IMR-90 (cell line): ENCODE data around the gene ELOA. TPM values are rescaled to one million over a fixed set of nuclear protein-coding genes. Genes with fewer than 3 reads are reported as not detected.
A peak's percentile ranks its signal among the peaks of the same experiment; 100 is the strongest.

Experiments
- ATAC-seq: fragments of 200-7000 bp; cut with Tn5 transposase; 2 replicates; pipeline ENCODE4 v1.9.1; 2020; ENCODE audit warnings: low read depth, mild to moderate bottlenecking, moderate library complexity
- BruUV-seq: library from RNA; stranded (reverse); fragments of 400-500 nt; replicated peaks from 2 replicates; lab custom pipeline; 2021; lab: Mats Ljungman, UMichigan
- CTCF ChIA-PET: fragments of 300-600 bp; formaldehyde crosslinking; extraction: SDS; loops from one replicate; lab custom pipeline; 2021; ENCODE audit warnings: antibody characterized with exemption; lab: Yijun Ruan, JAX
- POLR2A ChIA-PET: fragments of 300-600 bp; sonication (Branson Sonifier 250); formaldehyde crosslinking; loops from one replicate; lab custom pipeline; 2022; ENCODE audit warnings: antibody characterized with exemption; ENCODE audit not compliant: unreplicated experiment; lab: Charles Lee
- DNase-seq: peaks from one replicate; pipeline ENCODE4 v3.0.0; 2013
- H2AFZ ChIP-seq: replicated peaks from 2 replicates; pipeline ENCODE3; 2013; ENCODE audit warnings: low read length, mild to moderate bottlenecking; ENCODE audit not compliant: poor library complexity
- H2AK5ac ChIP-seq: 2 replicates; pipeline ENCODE4 v1.6.1; 2013; ENCODE audit warnings: low read depth, low read length, inconsistent platforms
- H2AK9ac ChIP-seq: replicated peaks from 2 replicates; pipeline ENCODE3; 2013; ENCODE audit warnings: mild to moderate bottlenecking, low read depth, low read length, moderate library complexity; ENCODE audit not compliant: poor library complexity
- H2BK120ac ChIP-seq: 2 replicates; pipeline ENCODE4 v1.6.1; 2013; ENCODE audit warnings: low read depth, low read length, inconsistent platforms
- H2BK15ac ChIP-seq: 3 replicates; pipeline ENCODE4 v1.6.1; 2013; ENCODE audit warnings: low read depth, low read length, inconsistent platforms
- H2BK20ac ChIP-seq: 2 replicates; pipeline ENCODE4 v1.6.1; 2013; ENCODE audit warnings: low read depth, mild to moderate bottlenecking, inconsistent platforms, low read length, moderate library complexity
- H2BK5ac ChIP-seq: 2 replicates; pipeline ENCODE4 v1.6.1; 2013; ENCODE audit warnings: mild to moderate bottlenecking, low read depth, low read length, inconsistent platforms; ENCODE audit not compliant: poor library complexity, severe bottlenecking
- H3K14ac ChIP-seq: replicated peaks from 2 replicates; pipeline ENCODE4 v1.6.1; 2013; ENCODE audit warnings: low read depth, low read length, inconsistent platforms
- H3K18ac ChIP-seq: 2 replicates; pipeline ENCODE4 v1.6.1; 2013; ENCODE audit warnings: low read depth, low read length, control low read depth
- H3K23ac ChIP-seq: 2 replicates; pipeline ENCODE4 v1.6.1; 2013; ENCODE audit warnings: low read depth, low read length, inconsistent platforms
- H3K27ac ChIP-seq: 2 replicates; pipeline ENCODE4 v1.5.1; 2013; ENCODE audit warnings: mild to moderate bottlenecking, control low read depth, low read length; ENCODE audit not compliant: insufficient read depth
- H3K27me3 ChIP-seq: 2 replicates; pipeline ENCODE4 v1.6.1; 2013; ENCODE audit warnings: low read length; ENCODE audit not compliant: control insufficient read depth, insufficient read depth
- H3K36me3 ChIP-seq: 2 replicates; pipeline ENCODE4 v1.6.1; 2013; ENCODE audit warnings: low read length, mixed read lengths; ENCODE audit not compliant: control insufficient read depth, insufficient read depth
- H3K4ac ChIP-seq: 2 replicates; pipeline ENCODE4 v1.6.1; 2013; ENCODE audit warnings: low read depth, low read length, inconsistent platforms
- H3K4me1 ChIP-seq: 2 replicates; pipeline ENCODE4 v1.6.1; 2013; ENCODE audit warnings: low read length, mixed read lengths; ENCODE audit not compliant: control insufficient read depth, insufficient read depth
- H3K4me2 ChIP-seq: 2 replicates; pipeline ENCODE4 v1.6.1; 2013; ENCODE audit warnings: low read depth, mild to moderate bottlenecking, control low read depth, low read length, moderate library complexity
- H3K4me3 ChIP-seq: 2 replicates; pipeline ENCODE4 v1.5.1; 2013; ENCODE audit warnings: low read depth, mild to moderate bottlenecking, control low read depth, low read length, moderate library complexity; ENCODE audit not compliant: insufficient read depth
- H3K56ac ChIP-seq: 2 replicates; pipeline ENCODE4 v1.6.1; 2013; ENCODE audit warnings: low read length, inconsistent platforms; ENCODE audit not compliant: insufficient read depth; ENCODE audit errors: extremely low read depth
- H3K79me1 ChIP-seq, 2 experiments: 2 replicates each; pipeline ENCODE4 v1.6.1; 2013; ENCODE audit warnings: low read length in 2 of 2, inconsistent platforms in 1 of 2, low read depth in 1 of 2
- H3K9ac ChIP-seq: 2 replicates; pipeline ENCODE4 v1.6.1; 2013; ENCODE audit warnings: low read depth, low read length, control low read depth
- H3K9me1 ChIP-seq: 2 replicates; pipeline ENCODE4 v1.6.1; 2013; ENCODE audit warnings: low read length, inconsistent platforms; ENCODE audit not compliant: insufficient read depth
- H3K9me3 ChIP-seq: 2 replicates; pipeline ENCODE4 v1.6.1; 2013; ENCODE audit warnings: low read length; ENCODE audit not compliant: control insufficient read depth, insufficient read depth
- H4K20me1 ChIP-seq: 2 replicates; pipeline ENCODE4 v1.6.1; 2013; ENCODE audit warnings: low read length, inconsistent platforms; ENCODE audit not compliant: insufficient read depth
- H4K5ac ChIP-seq: 2 replicates; pipeline ENCODE4 v1.6.1; 2013; ENCODE audit warnings: mild to moderate bottlenecking, low read depth, low read length, control low read depth
- H4K8ac ChIP-seq, 2 experiments: 2 replicates each; pipeline ENCODE4 v1.6.1; 2013; ENCODE audit warnings: low read depth in 2 of 2, low read length in 2 of 2, control low read depth in 1 of 2, inconsistent platforms in 1 of 2
- H4K91ac ChIP-seq: 2 replicates; pipeline ENCODE4 v1.6.1; 2013; ENCODE audit warnings: low read depth, low read length, inconsistent platforms; ENCODE audit not compliant: insufficient read depth
- CEBPB ChIP-seq: IDR thresholded peaks from 2 replicates; pipeline ENCODE4 v1.6.1; 2012; ENCODE audit warnings: low read depth, low read length, improper control_type of control experiment
- CTCF ChIP-seq: conservative IDR thresholded peaks from 2 replicates; pipeline ENCODE4 v1.5.1; 2012; ENCODE audit warnings: mild to moderate bottlenecking, low read depth, low read length, improper control_type of control experiment
- ELK1 ChIP-seq: fragments of 150-350 bp; IDR thresholded peaks from 2 replicates; pipeline ENCODE4 v1.6.1; 2016; ENCODE audit warnings: low read depth, mild to moderate bottlenecking, low read length, moderate library complexity, borderline replicate concordance
- NFE2L2 ChIP-seq: fragments of 150-350 bp; IDR thresholded peaks from 2 replicates; pipeline ENCODE4 v1.6.1; 2016; ENCODE audit warnings: low read depth, mild to moderate bottlenecking, low read length
- POLR2A ChIP-seq: IDR thresholded peaks from 2 replicates; pipeline ENCODE4 v1.6.1; 2012; ENCODE audit warnings: mild to moderate bottlenecking, low read depth, low read length
- RAD21 ChIP-seq: IDR thresholded peaks from 2 replicates; pipeline ENCODE4 v1.6.1; 2012; ENCODE audit warnings: low read length, improper control_type of control experiment
- RFX5 ChIP-seq: IDR thresholded peaks from 2 replicates; pipeline ENCODE4 v1.8.0; 2012; ENCODE audit warnings: low read depth, mild to moderate bottlenecking, low read length, moderate library complexity
- SMC3 ChIP-seq: fragments of 150-350 bp; IDR thresholded peaks from 2 replicates; pipeline ENCODE4 v1.6.1; 2016; ENCODE audit warnings: low read depth, mild to moderate bottlenecking, antibody characterized with exemption, low read length, moderate library complexity
- USF2 ChIP-seq: fragments of 150-350 bp; IDR thresholded peaks from 2 replicates; pipeline ENCODE4 v1.6.1; 2017; ENCODE audit warnings: mild to moderate bottlenecking, antibody characterized with exemption, low read length, low read depth
- WGBS, 2 experiments: methylation state at CpG; one replicate each; pipeline versions ENCODE4 v1.1.5 to v1.1.7; 2013; ENCODE audit warnings: missing lambda C conversion rate in 2 of 2; ENCODE audit not compliant: insufficient read length in 1 of 2; ENCODE audit errors: extremely low coverage in 2 of 2; 5-methylcytosine and 5-hydroxymethylcytosine counted together
- dilution Hi-C: fragments of 300-500 bp; cut with HindIII; formaldehyde crosslinking; loops from one replicate; pipeline ENCODE4 v1.14.3; 2018; ENCODE audit warnings: low sequenced_read_pairs; ENCODE audit not compliant: unreplicated experiment
- in situ Hi-C: fragments of 300-500 bp; cut with MboI; formaldehyde crosslinking; loops from 3 replicates; pipeline ENCODE4 v1.14.3; 2019; ENCODE audit warnings: low sequenced_read_pairs, inconsistent platforms, mixed read lengths
- intact Hi-C: fragments of 100-400 bp; cut with micrococcal nuclease; formaldehyde crosslinking; loops from 2 replicates; pipeline ENCODE4 v1.10.0; 2022
- polyA plus RNA-seq, 3 experiments: library from polyadenylated mRNA; depleted of rRNA; stranded (reverse); fragments of >200 nt; gene quantifications; 2 replicates each; pipeline ENCODE4 v1.2.3, GENCODE V29; 2012; ENCODE audit warnings: low replicate concordance in 1 of 3
- total RNA-seq: library from RNA; depleted of rRNA; stranded (reverse); fragments of >200 nt; gene quantifications from 2 replicates; pipeline ENCODE4 v1.2.3, GENCODE V29; 2012

Gene ELOA
- total and polyA plus RNA-seq, 2 of the 4 experiments (the other 2 are of a cell fraction) = 22.9 to 40.7 TPM

- TF ChIP-seq CTCF (no peak), POLR2A (no peak), RAD21 (no peak), USF2 (no peak), CEBPB (no peak), SMC3 (no peak), ELK1 (no peak), NFE2L2 (no peak), RFX5 (no peak)
- no peak overlapping the region for H2BK20ac ChIP-seq
- H4K8ac ChIP-seq = no peak overlapping the region
- no peak for DNase-seq
- no peak for ATAC-seq
- intact Hi-C loops = no loop called here
- peaks cover 14% of the 10 kb centered on the region for H3K4me1 ChIP-seq
- H3K9ac ChIP-seq = no peak overlapping the region
- H2AFZ ChIP-seq = no peak overlapping the region
- H3K79me1 ChIP-seq = peaks cover 6 to 53% of the 10 kb centered on the region in 2 experiments; a peak in 3 of 4 replicates
- H3K4me2 ChIP-seq = no peak overlapping the region
- no peak overlapping the region for H2AK5ac ChIP-seq
- ChIA-PET POLR2A (no interaction called here), CTCF (no interaction called here)
- no peak overlapping the region for H2BK120ac ChIP-seq
- dilution Hi-C loops = no loop called here
- H3K4ac ChIP-seq = no peak overlapping the region
- H3K9me3 ChIP-seq = no peaks in the 10 kb centered on the region
- no peak overlapping the region for H3K27ac ChIP-seq
- no peak overlapping the region for H3K23ac ChIP-seq
- no peak overlapping the region for H4K91ac ChIP-seq
- 92% methylated on average over 2 of the region's 21 CpGs; no CpG with 5 or more reads in 1 of the 2 experiments for WGBS, 2 experiments
- in situ Hi-C loops = no loop called here
- H4K20me1 ChIP-seq = peaks cover 13% of the 10 kb centered on the region; the same call in 1 of the 2 replicates
- H2AK9ac ChIP-seq = no peak overlapping the region
- no peak overlapping the region for H4K5ac ChIP-seq
- no peak overlapping the region for H3K14ac ChIP-seq
- no peak overlapping the region for H2BK5ac ChIP-seq
- no peak overlapping the region for H2BK15ac ChIP-seq
- H3K56ac ChIP-seq = no peak overlapping the region
- TSS peak; percentile 69 for BruUV-seq
- H3K27me3 ChIP-seq = no peaks in the 10 kb centered on the region
- no peak overlapping the region for H3K4me3 ChIP-seq
- peaks cover 10% of the 10 kb centered on the region for H3K9me1 ChIP-seq
- peaks cover 28% of the 10 kb centered on the region for H3K36me3 ChIP-seq
- no peak overlapping the region for H3K18ac ChIP-seq
These were observed 50.8 kb downstream of the ELOA start for GRCh38 chr1:23793861-23794731.
